Coronary artery (tissue), 2 donors: ENCODE results near the gene TNFAIP8L2.
A peak's percentile ranks its signal among the peaks of the same experiment; 100 is the strongest.

Experiments
- DNase-seq: peaks from one replicate; pipeline ENCODE4 v3.0.0-alpha.2; 2017; ENCODE audit warnings: low spot score
- H3K27ac ChIP-seq, 2 donors: fragments of 200-600 bp; sonication (generic); one replicate each; pipeline ENCODE4 v1.5.1; 2016 to 2019
- H3K4me3 ChIP-seq: fragments of 200-600 bp; sonication (generic); 2 replicates; pipeline ENCODE4 v1.5.1; 2016; ENCODE audit warnings: mild to moderate bottlenecking, moderate library complexity
- CTCF ChIP-seq: fragments of 200-600 bp; sonication (generic); IDR thresholded peaks from one replicate; pipeline ENCODE4 v1.5.1; 2019; ENCODE audit warnings: antibody characterized with exemption

The TNFAIP8L2 gene

GRCh38 chr1:151159373-151159772, 2.9 kb downstream of the TNFAIP8L2 start:
- Histone ChIP-seq H3K27ac (peak overlapping the region in 1 of 2 donors; percentile 39), H3K4me3 (no peak overlapping the region)
- DNase-seq: no peak
- no peak for TF ChIP-seq CTCF

GRCh38 chr1:151164732-151165280, 8.4 kb downstream of the TNFAIP8L2 start:
- DNase-seq: no peak
- Histone ChIP-seq H3K4me3 (peak overlapping the region; percentile 77), H3K27ac (peak overlapping the region; percentile 84 to 93)
- TF ChIP-seq CTCF: no peak

GRCh38 chr1:151165281-151165737, 8.9 kb downstream of the TNFAIP8L2 start:
- no peak for TF ChIP-seq CTCF
- peak; percentile 87 for DNase-seq
- Histone ChIP-seq H3K27ac (peak overlapping the region; percentile 84 to 93), H3K4me3 (peak overlapping the region; percentile 77)

GRCh38 chr1:151165738-151166504, 9.5 kb downstream of the TNFAIP8L2 start, which contains the start of the genes LYSMD1 and SCNM1:
Gene LYSMD1, minus strand, starts transcription at chr1:151165902. Its CDS starts 644 bp downstream, at chr1:151165258.
Gene SCNM1, plus strand, starts transcription at chr1:151166144. Its CDS starts 9 bp downstream, at chr1:151166153.
- Histone ChIP-seq H3K4me3 (peak within 1 kb of the TSS; percentile 77), H3K27ac (peak within 1 kb of the TSS; percentile 84 to 93)
- peak; percentile 99 for DNase-seq
- no peak for TF ChIP-seq CTCF

- peak overlapping the region; percentile 77 for H3K4me3 ChIP-seq
- no peak for TF ChIP-seq CTCF
- H3K27ac ChIP-seq: peak overlapping the region; percentile 31 to 93
- DNase-seq: no peak
Measured at GRCh38 chr1:151166505-151166956, 10.1 kb downstream of the TNFAIP8L2 start.

GRCh38 chr1:151167116-151167515, 10.7 kb downstream of the TNFAIP8L2 start:
- Histone ChIP-seq H3K4me3 (peak overlapping the region; percentile 77), H3K27ac (no peak overlapping the region)
- DNase-seq: no peak
- TF ChIP-seq CTCF: no peak

GRCh38 chr1:151171190-151171589, 14.7 kb downstream of the TNFAIP8L2 start:
- no peak overlapping the region for H3K4me3 ChIP-seq
- no peak for DNase-seq
- TF ChIP-seq CTCF: no peak
- no peak overlapping the region for H3K27ac ChIP-seq
